ENCODE results near the gene CIB4.
"Not testable (repeated sequence)": the region's sequence is repeated elsewhere in the genome, so short reads cannot be mapped to it uniquely, and the experiment has no call there.

CIB4 gene

DNA sequence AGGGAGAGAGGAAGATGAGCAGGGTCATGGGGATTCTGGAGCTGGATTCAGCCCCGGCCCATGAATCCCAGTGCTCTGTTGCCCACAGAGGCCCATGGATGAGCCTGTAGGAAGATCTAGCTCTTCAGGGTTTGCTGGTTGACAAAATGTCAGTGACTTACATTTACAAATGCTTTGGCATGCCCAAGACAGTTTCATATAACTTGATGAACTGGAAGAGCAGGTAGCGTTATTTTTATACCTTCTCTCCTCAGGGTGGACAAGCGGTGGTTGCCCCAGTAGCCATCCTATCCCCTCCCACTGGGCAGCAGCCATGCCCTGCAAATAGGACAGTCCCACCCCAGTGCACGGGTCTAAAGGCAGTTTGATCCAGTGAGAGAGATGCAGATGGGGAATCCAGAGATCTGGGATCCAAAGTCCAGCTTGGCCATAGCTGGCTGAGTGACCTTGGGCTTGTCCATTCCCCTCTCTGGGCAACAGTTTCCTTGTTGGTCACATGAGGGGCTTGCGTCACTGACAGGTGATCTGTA is 29.8 kb upstream of the CIB4 start:
- Histone ChIP-seq H3K27ac (no peak overlapping the region), H3K36me3 (no peaks in the 10 kb centered on the region), H4K20me1 (no peaks in the 10 kb centered on the region), H3K4me3 (no peak overlapping the region), H3K4me2 (peak overlapping the region in 2 of 11 experiments; percentile 10 to 38; a peak in 2 of 22 replicates), H3K9me3 (replicated peaks in 1 of 11) (peaks cover 0 to 4% (median 0%) of the 10 kb centered on the region in 11 experiments; a peak in 1 of 22 replicates), H3K9ac (no peak overlapping the region), H3K4me1 (peaks cover 0 to 23% (median 10%) of the 10 kb centered on the region in 10 experiments; a peak in 10 of 20 replicates), H3K27me3 (no peaks in the 10 kb centered on the region)
- TF ChIP-seq Cebpa-rat (IDR thresholded peaks at IDR 0.05), result no peak

DNA sequence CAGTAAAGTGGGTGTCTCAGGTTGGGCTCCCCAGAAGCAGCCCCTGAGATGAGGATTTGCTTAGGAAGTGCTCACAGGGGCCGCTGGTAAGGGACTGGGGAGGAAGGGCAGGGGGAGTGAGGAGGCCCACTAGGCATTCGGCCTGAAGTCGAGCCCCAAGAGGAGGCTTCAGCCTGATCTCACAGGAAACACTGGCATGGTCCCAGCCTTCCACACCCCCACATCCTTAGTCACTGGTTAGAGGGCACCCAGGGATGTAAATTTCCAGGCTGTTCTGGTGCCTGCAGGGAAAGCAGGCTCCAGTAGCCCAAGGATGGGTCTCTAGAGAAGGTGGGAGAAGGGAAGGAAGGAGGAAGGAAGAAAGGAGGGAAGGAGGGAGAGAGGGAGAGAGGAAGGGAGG is 29.0 kb upstream of the CIB4 start:
- H3K4me1 ChIP-seq, result peaks cover 0 to 23% (median 10%) of the 10 kb centered on the region in 10 experiments; a peak in 10 of 20 replicates
- no peak for TF ChIP-seq Cebpa-rat (IDR thresholded peaks at IDR 0.05)

DNA sequence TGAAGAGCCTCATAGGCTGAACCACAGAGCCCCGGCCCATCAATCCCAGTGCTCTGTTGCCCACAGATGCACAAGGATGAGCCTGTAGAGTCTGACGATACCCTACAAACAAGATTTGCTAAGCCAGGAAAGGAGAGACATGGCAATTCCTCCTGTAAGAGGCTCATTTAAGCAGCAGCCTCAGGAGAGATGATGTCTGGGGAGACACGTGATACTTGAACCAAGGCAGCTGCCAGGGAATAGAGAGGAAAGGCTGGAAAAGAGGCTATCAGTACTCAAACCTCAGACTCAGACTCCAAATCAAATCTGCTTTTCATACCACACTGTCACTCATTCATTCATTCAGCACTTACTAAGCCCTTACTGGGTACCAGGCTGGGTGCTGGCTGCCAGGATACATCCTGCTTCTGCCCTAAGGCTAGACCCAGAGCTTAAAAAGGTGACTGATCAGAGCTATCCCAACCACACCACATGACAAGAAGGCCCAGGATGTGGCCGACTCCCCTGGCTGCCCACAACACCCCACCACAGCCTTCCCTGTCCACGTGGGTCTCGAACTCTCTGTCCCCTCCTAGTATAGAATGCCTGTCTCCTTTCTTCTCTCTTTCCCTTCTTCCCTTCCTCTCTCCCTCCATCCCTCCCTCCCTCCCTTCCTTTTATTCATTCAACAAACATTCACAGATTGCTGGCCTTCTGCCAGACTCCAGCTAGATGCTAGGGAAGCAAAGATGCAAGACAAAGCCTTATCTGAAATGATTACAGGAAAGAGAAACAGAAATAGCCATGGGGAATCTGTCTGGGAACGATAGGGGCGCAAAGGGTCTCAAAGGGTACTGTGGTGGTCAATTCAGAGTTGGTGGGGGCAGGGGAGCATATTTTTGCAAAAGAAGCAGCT is 27.9 kb upstream of the CIB4 start:
- Histone ChIP-seq H3K9me3 (replicated peaks in 1 of 11) (peaks cover 0 to 4% (median 0%) of the 10 kb centered on the region in 11 experiments; a peak in 1 of 22 replicates), H4K20me1 (no peaks in the 10 kb centered on the region), H3K4me1 (peaks cover 0 to 23% (median 10%) of the 10 kb centered on the region in 10 experiments; a peak in 10 of 20 replicates), H3K36me3 (no peaks in the 10 kb centered on the region), H3K4me3 (no peak overlapping the region), H3K27me3 (no peaks in the 10 kb centered on the region), H3K27ac (no peak overlapping the region), H3K4me2 (no peak overlapping the region), H3K9ac (no peak overlapping the region)
- no peak for TF ChIP-seq Cebpa-rat (IDR thresholded peaks at IDR 0.05)

More for the DNA sequence above, 29.0 kb upstream of the CIB4 start:
- no peaks in the 10 kb centered on the region for H3K36me3 ChIP-seq
- no peak overlapping the region for H3K4me3 ChIP-seq
- H3K9me3 ChIP-seq (replicated peaks in 1 of 11), result peaks cover 0 to 4% (median 0%) of the 10 kb centered on the region in 11 experiments; a peak in 1 of 22 replicates
- no peak overlapping the region for H3K9ac ChIP-seq
- peak overlapping the region in 7 of 11 experiments; percentile 7 to 48 (median 28); a peak in 8 of 22 replicates for H3K4me2 ChIP-seq
- H4K20me1 ChIP-seq, result no peaks in the 10 kb centered on the region
- no peaks in the 10 kb centered on the region for H3K27me3 ChIP-seq
- no peak overlapping the region for H3K27ac ChIP-seq

DNA sequence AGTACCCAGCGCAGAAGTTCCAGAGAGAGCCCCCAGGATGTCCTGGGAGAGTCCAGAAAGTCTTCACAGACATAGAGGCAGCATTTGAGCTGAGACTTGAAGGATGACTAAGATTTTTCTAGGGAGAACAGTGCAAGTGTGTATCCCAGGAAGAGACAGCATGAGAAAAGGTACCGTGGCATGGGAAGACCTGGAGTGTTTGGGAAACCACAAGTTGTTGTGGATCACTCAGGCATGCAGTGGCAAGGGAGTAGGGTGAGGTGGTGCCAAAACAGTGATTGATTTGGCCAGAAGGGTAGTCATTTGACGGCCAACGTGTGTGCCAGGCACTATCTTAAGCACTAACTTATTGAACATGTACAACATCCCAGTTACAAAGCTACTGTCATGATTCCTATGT is 26.9 kb upstream of the CIB4 start:
- no peak overlapping the region for H3K27ac ChIP-seq

DNA sequence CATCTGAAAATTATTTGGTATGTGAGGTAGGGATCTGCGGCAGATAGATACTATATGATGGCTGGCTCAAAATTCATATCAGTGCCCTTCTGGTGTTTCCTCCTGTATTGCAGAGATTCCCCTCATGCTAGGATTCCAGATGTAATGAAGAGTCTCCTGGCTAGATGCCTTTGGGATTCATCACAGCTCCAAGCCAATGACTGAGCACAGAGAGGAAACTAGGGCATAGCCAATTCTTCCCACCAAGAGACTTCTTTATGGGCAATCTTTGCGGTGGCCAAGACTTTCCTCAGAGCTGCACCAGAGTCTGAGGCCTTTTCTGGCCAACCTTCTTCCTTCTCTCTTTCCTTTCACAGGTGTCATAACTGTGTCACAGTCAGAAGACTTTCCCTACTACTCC is 25.5 kb upstream of the CIB4 start:
- Histone ChIP-seq H3K9ac (no peak overlapping the region), H3K27me3 (no peaks in the 10 kb centered on the region), H3K9me3 (replicated peaks in 1 of 11) (peaks cover 0 to 6% (median 3%) of the 10 kb centered on the region in 11 experiments; a peak in 7 of 22 replicates), H3K4me2 (no peak overlapping the region), H3K4me1 (peaks cover 0 to 23% (median 10%) of the 10 kb centered on the region in 10 experiments; a peak in 10 of 20 replicates), H4K20me1 (no peaks in the 10 kb centered on the region), H3K4me3 (no peak overlapping the region), H3K27ac (no peak overlapping the region), H3K36me3 (no peaks in the 10 kb centered on the region)
- no peak for TF ChIP-seq Cebpa-rat (IDR thresholded peaks at IDR 0.05)

More for the DNA sequence above, 26.9 kb upstream of the CIB4 start:
- H3K27me3 ChIP-seq, result no peaks in the 10 kb centered on the region
- H3K4me1 ChIP-seq, result peaks cover 0 to 23% (median 10%) of the 10 kb centered on the region in 10 experiments; a peak in 10 of 20 replicates
- H3K4me3 ChIP-seq, result no peak overlapping the region
- H4K20me1 ChIP-seq, result no peaks in the 10 kb centered on the region
- no peak overlapping the region for H3K4me2 ChIP-seq
- H3K36me3 ChIP-seq, result no peaks in the 10 kb centered on the region
- H3K9ac ChIP-seq, result no peak overlapping the region
- H3K9me3 ChIP-seq (replicated peaks in 1 of 11), result peaks cover 0 to 4% (median 0%) of the 10 kb centered on the region in 11 experiments; a peak in 1 of 22 replicates
- no peak for TF ChIP-seq Cebpa-rat (IDR thresholded peaks at IDR 0.05)

DNA sequence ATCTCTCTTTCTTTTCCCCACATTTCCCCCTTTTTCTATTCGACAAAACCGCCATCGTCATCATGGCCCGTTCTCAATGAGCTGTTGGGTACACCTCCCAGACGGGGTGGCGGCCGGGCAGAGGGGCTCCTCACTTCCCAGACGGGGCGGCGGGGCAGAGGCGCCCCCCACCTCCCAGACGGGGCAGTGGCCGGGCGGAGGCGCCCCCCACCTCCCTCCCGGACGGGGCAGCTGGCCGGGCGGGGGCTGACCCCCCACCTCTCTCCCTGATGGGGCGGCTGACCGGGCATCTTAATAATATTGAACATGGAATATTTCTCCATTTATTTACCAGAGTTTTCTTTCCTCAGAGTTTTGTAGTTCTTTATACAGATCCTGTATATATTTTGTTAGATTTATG is 24.1 kb upstream of the CIB4 start:
- not testable (repeated sequence) for H3K27ac ChIP-seq, H3K9ac ChIP-seq, H3K4me2 ChIP-seq, H4K20me1 ChIP-seq, H3K27me3 ChIP-seq, H3K4me3 ChIP-seq, H3K36me3 ChIP-seq
- H3K4me1 ChIP-seq, result peaks cover 0 to 16% (median 5%) of the 10 kb centered on the region in 10 experiments; a peak in 9 of 20 replicates
- peaks cover 10 to 20% (median 16%) of the 10 kb centered on the region in 11 experiments for H3K9me3 ChIP-seq (replicated peaks in 1 of 11)

DNA sequence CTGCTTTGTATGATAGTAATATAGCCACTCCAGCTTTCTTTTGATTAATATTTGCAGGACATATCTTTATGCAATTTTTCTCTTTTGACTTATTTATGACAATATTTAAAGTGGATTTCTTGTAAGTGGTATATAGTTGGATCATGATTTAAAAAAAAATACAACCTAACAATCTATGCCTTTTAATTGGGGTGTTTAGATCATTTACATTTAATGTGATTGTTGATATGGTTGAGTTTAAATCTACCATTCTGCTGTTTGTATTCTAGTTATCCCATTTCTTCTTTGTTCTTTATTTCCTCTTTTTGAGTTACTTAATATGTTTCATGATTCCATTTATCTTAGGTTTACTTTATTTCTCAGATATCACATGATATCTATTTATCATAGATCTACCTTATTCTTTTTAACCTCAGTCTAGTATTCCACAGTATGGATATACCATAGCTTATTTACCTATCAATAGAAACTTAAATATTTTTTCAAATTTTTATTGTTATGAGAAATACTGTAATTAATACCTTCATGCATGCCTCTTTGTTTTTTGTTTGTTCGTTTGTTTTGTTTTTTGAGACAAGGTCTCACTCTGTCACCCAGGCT is 19.3 kb upstream of the CIB4 start:
- Histone ChIP-seq H3K9me3 (replicated peaks in 1 of 11) (peaks cover 42 to 56% (median 50%) of the 10 kb centered on the region in 11 experiments), H3K4me1 (peaks cover 0 to under 1% (median under 1%) of the 10 kb centered on the region in 10 experiments; a peak in 6 of 20 replicates), H3K9ac (no peak overlapping the region), H4K20me1 (no peaks in the 10 kb centered on the region), H3K27ac (no peak overlapping the region), H3K4me3 (no peak overlapping the region), H3K36me3 (no peaks in the 10 kb centered on the region), H3K4me2 (no peak overlapping the region), H3K27me3 (no peaks in the 10 kb centered on the region)
- TF ChIP-seq Cebpa-rat (IDR thresholded peaks at IDR 0.05), result no peak

DNA sequence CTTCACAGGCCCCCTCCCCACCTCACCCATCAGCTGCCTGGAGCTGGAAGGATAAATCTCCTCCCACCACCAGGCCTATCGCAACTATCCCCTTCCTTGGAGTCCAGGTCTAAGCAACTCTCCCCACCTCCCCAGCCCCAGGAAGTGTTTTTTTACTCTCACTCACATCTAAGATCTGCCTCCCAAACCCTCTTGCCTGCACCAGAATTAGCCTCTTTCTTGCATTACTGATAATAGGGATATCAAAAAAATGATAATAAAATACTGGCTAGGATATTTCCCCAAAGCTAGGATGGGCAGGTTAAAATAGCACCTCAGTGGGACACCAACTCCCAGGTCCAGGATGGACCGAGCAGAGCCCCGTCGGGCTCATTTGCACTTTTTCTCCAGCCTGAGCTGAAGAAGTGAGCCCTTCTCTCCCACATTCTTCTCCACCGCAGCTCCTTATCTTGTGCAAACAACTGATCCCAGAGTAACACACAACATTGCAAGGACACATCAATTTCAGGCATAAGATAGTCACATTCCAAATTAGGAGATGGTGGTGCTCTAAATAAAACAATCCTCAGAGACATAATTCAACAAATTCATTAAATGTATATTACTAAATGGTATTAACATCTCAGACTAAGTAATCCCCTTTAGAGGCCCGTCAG is 17.7 kb upstream of the CIB4 start:
- no peak overlapping the region for H3K9ac ChIP-seq
- H3K9me3 ChIP-seq (replicated peaks in 1 of 11), result peaks cover 42 to 56% (median 50%) of the 10 kb centered on the region in 11 experiments
- no peak overlapping the region for H3K4me2 ChIP-seq
- no peaks in the 10 kb centered on the region for H4K20me1 ChIP-seq
- H3K27me3 ChIP-seq, result no peaks in the 10 kb centered on the region
- no peaks in the 10 kb centered on the region for H3K36me3 ChIP-seq
- no peak overlapping the region for H3K27ac ChIP-seq
- H3K4me1 ChIP-seq, result peaks cover 0 to 14% (median 11%) of the 10 kb centered on the region in 10 experiments; a peak in 10 of 20 replicates
- no peak for TF ChIP-seq Cebpa-rat (IDR thresholded peaks at IDR 0.05)
- H3K4me3 ChIP-seq, result no peak overlapping the region

Measured in BLaER1 treated with 17β-estradiol and CSF1 and Interleukin-3, amounts not matched to agents 10 nM and 100 nM (cell line).